ENCODE results near the gene ZFPM1. TPM values are rescaled to one million over a fixed set of nuclear protein-coding genes. Genes with fewer than 3 reads are reported as not detected.

ZFPM1 gene
- polyA plus RNA-seq, 1 of the 3 experiments (the other 2 are of a cell fraction) = 1.2 TPM

DNA sequence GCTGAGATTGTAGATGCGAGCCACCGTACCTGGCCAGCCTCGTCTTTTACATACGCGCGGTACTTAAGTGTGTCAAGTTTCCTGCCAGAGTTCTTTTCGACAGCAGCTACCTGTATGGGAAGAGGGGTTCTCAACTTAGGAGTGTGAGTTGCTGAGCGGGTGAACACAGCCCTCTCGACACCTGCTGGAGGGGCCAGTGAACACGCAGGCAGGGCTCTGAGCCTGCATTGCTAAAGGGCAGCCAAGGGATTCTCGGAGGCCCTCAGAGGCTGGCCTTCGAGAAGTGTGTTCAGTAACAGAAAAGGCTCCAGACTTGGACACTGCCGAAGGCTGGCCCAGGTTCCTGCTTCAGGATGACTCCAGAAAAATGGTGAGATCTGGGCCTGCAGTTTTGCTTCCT lies 123.2 kb downstream of the ZFPM1 start:
- Histone ChIP-seq H4K20me1 (ENCODE audit: insufficient read depth) (peaks cover 80% of the 10 kb centered on the region), H3K9me2 (no peaks in the 10 kb centered on the region), H3F3A (replicated peaks; ENCODE audit: insufficient read depth) (no peaks in the 10 kb centered on the region), H3K4me3 (ENCODE audit: low read depth in 2 of 2, low read length in 1 of 2) (no peak overlapping the region), H3K27me3 (ENCODE audit: insufficient read depth) (no peaks in the 10 kb centered on the region), H3K4me2 (no peak overlapping the region), H3K79me2 (ENCODE audit: insufficient read depth) (peaks cover 92% of the 10 kb centered on the region), H3K9me3 (no peaks in the 10 kb centered on the region), H2AFZ (ENCODE audit: low read depth) (no peak overlapping the region), H3K4me1 (ENCODE audit: control insufficient read depth in 1 of 2, insufficient read depth in 2 of 2, low read depth in 1 of 2, low read length in 1 of 2) (peaks cover 4 to 11% of the 10 kb centered on the region in 2 experiments; a peak in 3 of 4 replicates), H3K9ac (no peak overlapping the region), H3K27ac (ENCODE audit: low read depth in 2 of 2, low read length in 1 of 2) (no peak overlapping the region), H3K36me3 (replicated peaks in 1 of 2; ENCODE audit: control insufficient read depth in 1 of 2, insufficient read depth in 2 of 2, low read length in 1 of 2) (peaks cover 42 to 44% of the 10 kb centered on the region in 2 experiments)
- no peak for TF ChIP-seq MAX (IDR thresholded peaks at IDR 0.05; ENCODE audit: low read depth)
- no peak for TF ChIP-seq TAF1 (IDR thresholded peaks at IDR 0.05; ENCODE audit: borderline replicate concordance, low read depth, low read length)
- TF ChIP-seq RXRA (IDR thresholded peaks at IDR 0.05; ENCODE audit: borderline replicate concordance, low read depth) = no peak
- ChIA-PET CTCF (interaction anchor here (0.6 kb wide), 1 partner anchor 108 kb away, joined by 3 read pairs; no protein-coding TSS in a partner anchor), POLR2A (no interaction called here)
- 91% methylated on average over 10 of the region's 13 CpGs for WGBS (ENCODE audit: low lambda C conversion rate)
- no peak for DNase-seq

DNA sequence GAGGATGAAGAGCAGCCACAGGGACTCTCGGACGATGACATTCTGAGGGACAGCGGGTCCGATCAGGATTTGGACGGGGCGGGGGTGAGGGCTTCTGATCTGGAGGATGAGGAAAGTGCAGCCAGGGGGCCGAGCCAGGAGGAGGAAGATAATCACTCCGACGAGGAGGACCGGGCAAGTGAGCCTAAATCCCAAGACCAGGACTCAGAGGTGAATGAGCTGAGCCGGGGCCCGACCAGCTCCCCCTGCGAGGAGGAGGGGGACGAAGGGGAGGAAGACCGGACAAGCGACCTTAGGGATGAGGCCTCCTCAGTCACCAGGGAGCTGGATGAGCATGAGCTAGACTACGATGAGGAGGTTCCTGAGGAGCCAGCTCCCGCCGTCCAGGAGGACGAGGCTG lies 124.1 kb downstream of the ZFPM1 start:
- H2AFZ ChIP-seq (ENCODE audit: low read depth) = no peak overlapping the region
- TF ChIP-seq USF2 (IDR thresholded peaks at IDR 0.05; ENCODE audit: borderline replicate concordance, low read depth, low read length) (no peak), EP300 (IDR thresholded peaks at IDR 0.05; ENCODE audit: borderline replicate concordance in 1 of 2, low read depth in 1 of 2, low read length in 1 of 2) (no peak), POLR2AphosphoS5 (IDR thresholded peaks at IDR 0.05; ENCODE audit: low read depth, low read length) (no peak), CHD2 (IDR thresholded peaks at IDR 0.05; ENCODE audit: low read length, partially characterized antibody) (no peak), TCF12 (IDR thresholded peaks at IDR 0.05) (no peak), GATA2 (CRISPR knock-in tag; IDR thresholded peaks at IDR 0.05) (no peak), ZBTB33 (IDR thresholded peaks at IDR 0.05; ENCODE audit: borderline replicate concordance, low read depth) (no peak)
- no peaks in the 10 kb centered on the region for H3K27me3 ChIP-seq (ENCODE audit: insufficient read depth)
- no peak overlapping the region for H3K4me3 ChIP-seq (ENCODE audit: low read depth in 2 of 2, low read length in 1 of 2)
- no peaks in the 10 kb centered on the region for H3F3A ChIP-seq (replicated peaks; ENCODE audit: insufficient read depth)
- H4K20me1 ChIP-seq (ENCODE audit: insufficient read depth) = peaks cover 77% of the 10 kb centered on the region
- peaks cover 0 to 2% of the 10 kb centered on the region in 2 experiments; a peak in 1 of 4 replicates for H3K4me1 ChIP-seq (ENCODE audit: control insufficient read depth in 1 of 2, insufficient read depth in 2 of 2, low read depth in 1 of 2, low read length in 1 of 2)
- no peaks in the 10 kb centered on the region for H3K9me3 ChIP-seq
- no peak overlapping the region for H3K4me2 ChIP-seq
- H3K79me2 ChIP-seq (ENCODE audit: insufficient read depth) = peaks cover 92% of the 10 kb centered on the region
- 95% methylated on average over 20 of the region's 20 CpGs for WGBS (ENCODE audit: low lambda C conversion rate)
- no peaks in the 10 kb centered on the region for H3K9me2 ChIP-seq
- no peak for DNase-seq
- ChIA-PET CTCF (no interaction called here), POLR2A (no interaction called here)
- no peak overlapping the region for H3K27ac ChIP-seq (ENCODE audit: low read depth in 2 of 2, low read length in 1 of 2)
- no peak overlapping the region for H3K9ac ChIP-seq
- peaks cover 39 to 41% of the 10 kb centered on the region in 2 experiments for H3K36me3 ChIP-seq (replicated peaks in 1 of 2; ENCODE audit: control insufficient read depth in 1 of 2, insufficient read depth in 2 of 2, low read length in 1 of 2)

All from SK-N-SH (cell line).